IMR-90 (cell line): ENCODE results near the gene KTI12.

Source experiments
- CEBPB ChIP-seq: IDR thresholded peaks from 2 replicates; pipeline ENCODE4 v1.6.1; 2012; ENCODE audit warnings: low read depth, low read length, improper control_type of control experiment
- CHD1 ChIP-seq: IDR thresholded peaks from 2 replicates; pipeline ENCODE4 v1.6.1; 2012; ENCODE audit warnings: low read depth, low read length, improper control_type of control experiment
- CTCF ChIP-seq: conservative IDR thresholded peaks from 2 replicates; pipeline ENCODE4 v1.5.1; 2012; ENCODE audit warnings: mild to moderate bottlenecking, low read depth, low read length, improper control_type of control experiment
- MAFK ChIP-seq: IDR thresholded peaks from 2 replicates; pipeline ENCODE4 v1.6.1; 2012; ENCODE audit warnings: low read depth, low read length, improper control_type of control experiment
- POLR2A ChIP-seq: IDR thresholded peaks from 2 replicates; pipeline ENCODE4 v1.6.1; 2012; ENCODE audit warnings: mild to moderate bottlenecking, low read depth, low read length
- RAD21 ChIP-seq: IDR thresholded peaks from 2 replicates; pipeline ENCODE4 v1.6.1; 2012; ENCODE audit warnings: low read length, improper control_type of control experiment
- RCOR1 ChIP-seq: IDR thresholded peaks from 2 replicates; pipeline ENCODE4 v1.6.1; 2012; ENCODE audit warnings: mild to moderate bottlenecking, low read length, improper control_type of control experiment; ENCODE audit not compliant: insufficient replicate concordance
- USF2 ChIP-seq: fragments of 150-350 bp; IDR thresholded peaks from 2 replicates; pipeline ENCODE4 v1.6.1; 2017; ENCODE audit warnings: mild to moderate bottlenecking, antibody characterized with exemption, low read length, low read depth

- TF ChIP-seq CTCF (no peak), RCOR1 (no peak), CEBPB (no peak), MAFK (no peak), RAD21 (no peak), POLR2A (no peak), USF2 (no peak), CHD1 (no peak)
Observed at GRCh38 chr1:52054496-52055065, 21.0 kb upstream of the KTI12 start.
